GM19455 (cell line): Measurements from ENCODE around the gene ANTXR2.

Experiments
- ATAC-seq: cut with Tn5 transposase; IDR thresholded peaks from one replicate; pipeline ENCODE4 v1.9.1; 2021; ENCODE audit not compliant: unreplicated experiment

Gene ANTXR2

GRCh38 chr4:79874197-79874596, 198.8 kb downstream of the ANTXR2 start:
- no peak for ATAC-seq

DNA sequence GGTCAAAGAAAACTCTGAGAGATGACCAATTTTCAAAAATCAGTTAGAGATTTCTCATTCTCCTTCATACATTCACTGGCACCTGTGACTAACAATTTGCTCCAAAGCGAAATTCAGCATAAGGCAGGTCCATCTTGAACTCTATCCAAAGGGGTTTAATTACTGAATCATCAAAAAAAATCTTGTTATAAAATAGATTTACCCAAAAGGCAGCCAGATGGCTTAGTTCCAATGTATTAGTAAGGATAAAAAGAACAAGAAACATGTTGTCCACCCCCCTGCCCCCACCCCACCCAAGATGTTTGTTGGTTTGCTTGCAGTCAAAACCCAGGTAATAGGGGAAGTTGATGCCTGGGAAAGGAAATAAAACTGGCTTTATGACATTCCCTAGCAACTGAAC, 200.3 kb downstream of the ANTXR2 start:
- ATAC-seq: no peak

DNA sequence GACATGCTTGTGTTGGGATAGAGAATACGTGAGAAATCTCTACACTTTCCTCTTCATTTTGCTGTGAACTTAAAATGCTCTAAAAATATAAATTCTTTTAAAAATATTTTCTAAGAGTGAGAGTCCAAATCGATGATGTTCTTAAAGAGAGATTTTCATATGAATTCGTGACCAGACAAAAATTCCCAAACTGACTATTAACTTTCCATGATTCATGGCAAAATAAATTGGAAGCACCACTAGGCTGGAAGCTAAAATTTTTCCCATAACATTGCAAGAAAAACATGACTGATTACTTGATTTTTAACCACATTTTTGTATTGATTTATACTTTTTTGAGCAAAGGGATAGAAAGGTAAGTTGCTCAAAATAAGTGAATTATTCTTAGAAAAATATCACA, 201.1 kb downstream of the ANTXR2 start:
- ATAC-seq: no peak

- no peak for ATAC-seq
These were observed 203.3 kb downstream of the ANTXR2 start for GRCh38 chr4:79869597-79870237.

DNA sequence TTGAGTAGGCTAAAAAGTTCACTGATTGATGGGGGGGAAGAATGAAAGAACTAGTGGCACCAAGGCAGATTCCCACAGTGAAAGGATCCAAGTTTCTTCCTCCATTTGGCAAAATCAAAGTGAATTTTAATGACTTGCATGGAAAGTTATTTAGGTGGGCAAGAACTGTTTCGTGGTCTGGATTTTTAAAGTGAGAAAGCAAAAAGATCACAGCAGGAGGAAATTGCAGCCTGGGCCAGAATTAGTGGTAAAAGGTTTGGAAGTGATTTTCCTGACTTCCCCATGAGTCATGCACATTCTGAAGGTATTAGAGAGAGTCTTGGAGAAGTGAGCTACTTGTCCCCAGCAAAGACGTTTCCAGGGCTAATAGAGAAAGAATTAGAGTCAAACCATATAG, 207.8 kb downstream of the ANTXR2 start:
- no peak for ATAC-seq

GRCh38 chr4:79864500-79865200, 208.4 kb downstream of the ANTXR2 start:
- no peak for ATAC-seq

- ATAC-seq: no peak
These were observed 209.7 kb downstream of the ANTXR2 start for GRCh38 chr4:79863333-79863732.

GRCh38 chr4:79862821-79863220, 210.2 kb downstream of the ANTXR2 start:
- no peak for ATAC-seq

DNA sequence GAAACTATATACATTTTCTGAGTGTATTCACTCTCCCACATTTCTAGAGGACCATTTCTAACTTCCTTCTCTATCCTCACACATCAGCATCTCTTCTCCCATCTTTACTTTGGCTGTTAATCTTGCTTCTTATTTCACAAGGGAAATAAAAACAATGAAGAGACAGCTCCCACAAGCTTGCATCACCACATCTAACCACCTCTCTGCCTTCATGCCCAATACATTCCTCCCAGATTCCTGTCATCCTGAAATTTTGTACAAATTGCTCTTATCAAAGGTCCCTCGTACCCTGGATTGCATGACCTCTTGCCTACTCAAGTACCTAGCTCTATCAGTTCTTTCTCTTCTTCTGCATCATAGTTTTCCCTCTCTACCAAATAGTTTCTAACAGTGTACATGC, 215.2 kb downstream of the ANTXR2 start:
- no peak for ATAC-seq

DNA sequence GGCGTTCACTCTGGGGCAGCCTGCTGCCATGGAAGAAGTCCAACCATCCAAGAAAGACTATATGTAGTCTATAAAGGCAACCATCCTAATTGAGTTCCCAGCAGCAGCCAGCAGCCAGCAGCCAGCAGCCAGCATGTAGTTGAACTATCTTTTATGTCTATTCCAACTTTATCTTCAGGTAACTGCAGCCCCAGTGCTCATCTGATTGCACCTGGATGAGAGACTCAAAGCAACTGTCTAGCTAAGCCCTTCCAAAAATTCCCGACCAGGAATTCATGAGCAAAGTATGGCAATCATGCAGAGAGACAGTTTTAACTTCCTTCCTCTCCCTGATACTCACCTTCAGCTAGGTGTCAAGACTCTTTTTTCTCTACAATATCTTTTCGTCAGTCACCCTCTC, 216.8 kb downstream of the ANTXR2 start:
- ATAC-seq: no peak

GRCh38 chr4:79854856-79855502, 218.1 kb downstream of the ANTXR2 start:
- ATAC-seq: no peak

DNA sequence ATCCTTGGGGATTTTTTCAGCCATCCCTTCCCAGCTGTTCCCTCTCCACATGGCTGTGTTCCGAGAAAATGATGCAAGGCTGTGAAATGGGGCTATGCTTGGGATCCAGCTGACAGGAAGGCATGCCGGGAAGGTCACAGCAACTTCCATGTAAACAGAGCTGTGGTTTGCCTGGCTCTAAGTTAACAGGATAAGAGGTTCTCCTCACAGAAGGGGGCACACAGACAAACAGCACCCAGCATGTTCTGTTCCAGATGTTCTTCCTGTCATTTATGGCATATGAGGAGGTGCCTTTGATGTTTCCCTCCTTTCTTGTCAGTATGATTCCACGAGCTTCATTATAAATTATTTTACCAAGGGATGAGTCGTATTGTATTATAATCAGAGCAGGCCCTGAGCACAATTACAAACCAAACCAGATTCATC, 220.7 kb downstream of the ANTXR2 start:
- no peak for ATAC-seq

- ATAC-seq: no peak
These were observed 221.3 kb downstream of the ANTXR2 start for GRCh38 chr4:79851625-79852304.
